ENCODE results near the gene WNT4. TPM values are rescaled to one million over a fixed set of nuclear protein-coding genes. Genes with fewer than 3 reads are reported as not detected.
A peak's percentile ranks its signal among the peaks of the same experiment; 100 is the strongest.

Gene WNT4
- total RNA-seq, 1 donor from 2014 or later: 1.1 TPM

DNA sequence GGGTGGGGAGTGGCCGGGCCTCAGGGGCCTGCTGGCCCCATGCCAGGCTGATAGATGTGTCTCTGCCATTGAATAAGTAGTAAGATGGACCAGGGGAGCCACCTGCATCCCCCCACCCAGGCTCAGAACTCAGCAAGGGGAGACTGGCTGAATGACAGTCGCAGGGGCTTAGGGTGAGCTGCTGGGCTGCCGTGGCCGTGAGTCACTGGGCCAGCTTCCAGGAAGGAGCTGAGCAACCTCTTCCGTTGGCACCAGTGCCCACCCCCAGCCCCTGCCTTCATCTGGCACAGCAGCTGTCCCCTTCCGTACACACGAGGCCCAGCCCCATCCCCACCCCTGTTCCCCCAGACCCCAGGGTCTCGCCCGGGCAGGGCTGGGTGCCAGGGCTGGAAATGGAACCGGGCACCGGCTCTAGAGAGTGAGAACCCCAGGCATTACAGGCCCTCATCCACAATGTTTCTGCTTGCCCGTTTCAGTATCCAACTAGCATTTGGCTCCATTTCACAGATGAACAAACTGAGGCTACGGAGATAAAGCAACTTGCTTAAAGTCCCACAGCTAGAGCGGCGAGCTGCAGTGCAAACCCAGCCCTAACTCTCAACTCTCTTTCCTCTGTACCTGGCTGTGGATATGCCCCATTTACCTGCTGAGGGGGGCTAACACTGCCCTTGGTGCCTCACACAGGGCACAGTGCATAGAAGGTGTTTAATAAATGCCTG is 10.2 kb downstream of the WNT4 start:
- DNase-seq (ENCODE audit: low read depth) (peak; percentile 69), FAIRE-seq (no peak)

DNA sequence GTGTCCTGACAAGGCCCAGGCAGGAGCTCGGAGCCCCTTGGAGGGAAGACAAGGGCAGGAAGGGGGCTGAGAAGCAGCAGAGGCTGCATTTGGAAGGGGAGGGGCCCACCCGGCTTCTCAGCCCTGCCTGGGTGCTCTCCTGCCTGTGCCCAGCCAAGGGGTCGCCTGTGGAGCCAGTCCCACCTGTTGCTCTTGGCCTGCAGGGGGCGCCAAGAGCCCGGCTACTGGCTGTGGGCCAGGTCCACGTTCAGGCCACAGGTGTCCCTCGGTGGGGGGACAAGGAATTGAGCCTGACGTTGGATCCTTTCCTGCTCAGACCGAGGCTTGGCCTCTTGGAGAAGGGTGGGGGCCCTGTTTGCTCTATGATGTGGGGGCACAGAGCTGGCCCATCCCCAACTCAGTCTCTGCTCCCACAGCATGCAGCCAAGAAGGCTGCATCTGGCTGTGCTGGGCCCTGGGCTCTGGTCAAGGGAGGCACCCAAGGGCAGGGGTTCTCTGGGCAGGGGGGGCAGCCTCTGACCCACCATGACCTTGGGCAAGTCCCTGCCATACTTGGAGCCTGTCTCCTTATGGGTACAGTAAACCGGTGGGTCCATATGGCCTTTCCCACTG is 10.9 kb downstream of the WNT4 start:
- FAIRE-seq: no peak
- H3K27me3 ChIP-seq (ENCODE audit: control insufficient read depth, insufficient read depth, low read length): no peaks in the 10 kb centered on the region
- peaks cover 4% of the 10 kb centered on the region for H3K36me3 ChIP-seq (ENCODE audit: control insufficient read depth, insufficient read depth, low read length)
- TF ChIP-seq, protein P1, sequence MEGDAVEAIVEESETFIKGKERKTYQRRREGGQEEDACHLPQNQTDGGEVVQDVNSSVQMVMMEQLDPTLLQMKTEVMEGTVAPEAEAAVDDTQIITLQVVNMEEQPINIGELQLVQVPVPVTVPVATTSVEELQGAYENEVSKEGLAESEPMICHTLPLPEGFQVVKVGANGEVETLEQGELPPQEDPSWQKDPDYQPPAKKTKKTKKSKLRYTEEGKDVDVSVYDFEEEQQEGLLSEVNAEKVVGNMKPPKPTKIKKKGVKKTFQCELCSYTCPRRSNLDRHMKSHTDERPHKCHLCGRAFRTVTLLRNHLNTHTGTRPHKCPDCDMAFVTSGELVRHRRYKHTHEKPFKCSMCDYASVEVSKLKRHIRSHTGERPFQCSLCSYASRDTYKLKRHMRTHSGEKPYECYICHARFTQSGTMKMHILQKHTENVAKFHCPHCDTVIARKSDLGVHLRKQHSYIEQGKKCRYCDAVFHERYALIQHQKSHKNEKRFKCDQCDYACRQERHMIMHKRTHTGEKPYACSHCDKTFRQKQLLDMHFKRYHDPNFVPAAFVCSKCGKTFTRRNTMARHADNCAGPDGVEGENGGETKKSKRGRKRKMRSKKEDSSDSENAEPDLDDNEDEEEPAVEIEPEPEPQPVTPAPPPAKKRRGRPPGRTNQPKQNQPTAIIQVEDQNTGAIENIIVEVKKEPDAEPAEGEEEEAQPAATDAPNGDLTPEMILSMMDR (IDR thresholded peaks at IDR 0.05; ENCODE audit: insufficient read depth, low read length, severe bottlenecking): peak; percentile 96
- H3K4me3 ChIP-seq (ENCODE audit: low read depth, low read length): no peak overlapping the region
- DNase-seq (ENCODE audit: low read depth): no peak

More for the DNA sequence above, 10.2 kb downstream of the WNT4 start:
- H3K4me3 ChIP-seq (ENCODE audit: low read depth, low read length): no peak overlapping the region
- TF ChIP-seq, protein P1 (IDR thresholded peaks at IDR 0.05; ENCODE audit: insufficient read depth, low read length, severe bottlenecking): no peak
- H3K36me3 ChIP-seq (ENCODE audit: control insufficient read depth, insufficient read depth, low read length): peaks cover 2% of the 10 kb centered on the region
- no peaks in the 10 kb centered on the region for H3K27me3 ChIP-seq (ENCODE audit: control insufficient read depth, insufficient read depth, low read length)

DNA sequence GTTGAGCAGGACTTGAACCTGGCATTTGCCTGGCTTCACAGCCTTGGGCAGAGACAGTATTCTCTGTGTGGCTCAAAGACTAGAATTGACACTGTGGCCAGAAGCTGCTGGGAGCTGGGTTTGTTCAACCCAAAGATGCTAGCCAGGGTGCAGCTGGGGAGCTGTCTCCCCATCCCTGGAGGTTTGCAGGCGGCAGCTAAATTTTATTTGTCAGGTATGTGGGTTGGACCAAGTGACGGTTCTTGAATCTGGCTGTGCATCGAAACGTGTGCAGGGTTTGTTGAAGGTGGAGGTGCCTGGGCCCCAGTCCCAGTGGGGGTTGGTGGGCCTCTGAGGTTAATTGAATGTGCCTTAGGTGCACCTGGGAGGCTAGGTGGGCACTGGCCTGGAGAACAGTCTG is 11.8 kb downstream of the WNT4 start:
- FAIRE-seq: no peak
- Histone ChIP-seq H3K36me3 (ENCODE audit: control insufficient read depth, insufficient read depth, low read length) (peaks cover 7% of the 10 kb centered on the region), H3K27me3 (ENCODE audit: control insufficient read depth, insufficient read depth, low read length) (no peaks in the 10 kb centered on the region), H3K4me3 (ENCODE audit: low read depth, low read length) (no peak overlapping the region)
- TF ChIP-seq, protein P1 (IDR thresholded peaks at IDR 0.05; ENCODE audit: insufficient read depth, low read length, severe bottlenecking): no peak
- DNase-seq (ENCODE audit: low read depth): no peak

DNA sequence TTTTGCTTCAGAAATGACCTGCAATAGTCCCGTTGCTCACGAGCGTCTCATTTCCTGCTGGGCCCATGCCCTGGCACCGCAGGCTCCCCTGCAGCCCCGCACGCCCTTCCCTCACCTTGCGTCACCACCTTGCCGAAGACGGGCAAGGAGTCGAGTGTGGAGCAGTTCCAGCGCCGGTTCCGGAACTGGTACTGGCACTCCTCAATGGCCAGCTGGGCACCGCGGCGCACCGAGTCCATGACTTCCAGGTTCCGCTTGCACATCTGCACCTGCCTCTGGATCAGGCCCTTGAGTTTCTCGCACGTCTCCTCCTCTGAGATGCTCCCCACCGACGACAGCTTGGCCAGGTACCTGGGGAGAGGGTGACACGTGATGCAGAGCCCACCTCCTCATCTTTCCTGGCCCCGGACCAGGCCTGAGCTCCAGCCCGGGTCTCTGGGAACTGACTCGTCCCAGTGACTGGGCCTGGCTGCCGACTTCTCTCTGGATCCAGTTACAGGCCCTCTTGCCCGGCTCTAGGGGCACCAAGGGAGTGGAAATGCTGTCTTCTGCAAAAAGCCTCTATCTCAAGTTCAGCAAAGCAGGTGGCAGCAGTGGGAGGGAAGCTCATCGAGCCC is 13.3 kb downstream of the WNT4 start:
- FAIRE-seq (no peak), DNase-seq (ENCODE audit: low read depth) (no peak)
- TF ChIP-seq, protein P1 (IDR thresholded peaks at IDR 0.05; ENCODE audit: insufficient read depth, low read length, severe bottlenecking): no peak
- Histone ChIP-seq H3K36me3 (ENCODE audit: control insufficient read depth, insufficient read depth, low read length) (peaks cover 7% of the 10 kb centered on the region), H3K27me3 (ENCODE audit: control insufficient read depth, insufficient read depth, low read length) (no peaks in the 10 kb centered on the region), H3K4me3 (ENCODE audit: low read depth, low read length) (no peak overlapping the region)

DNA sequence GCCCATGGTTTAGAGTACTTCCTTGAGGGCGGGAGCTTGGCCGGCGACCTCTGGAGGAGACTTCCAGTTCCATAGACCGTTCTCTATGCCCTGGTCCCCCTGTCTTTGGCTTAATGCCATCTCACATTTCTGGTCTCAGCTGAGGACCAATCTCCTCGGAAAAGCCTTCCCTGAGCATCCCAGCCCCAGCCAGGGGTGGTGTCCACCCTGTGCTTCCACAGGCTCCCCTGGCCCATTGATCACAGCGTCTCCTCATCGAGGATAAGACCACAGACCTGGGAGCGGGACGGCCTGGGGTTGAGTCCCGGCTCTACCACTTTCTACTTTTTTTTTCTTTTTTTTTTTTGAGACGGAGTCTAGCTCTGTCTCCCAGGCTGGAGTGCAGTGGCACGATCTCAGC is 14.5 kb downstream of the WNT4 start:
- TF ChIP-seq, protein P1 (IDR thresholded peaks at IDR 0.05; ENCODE audit: insufficient read depth, low read length, severe bottlenecking): no peak
- Histone ChIP-seq H3K4me3 (ENCODE audit: low read depth, low read length) (no peak overlapping the region), H3K36me3 (ENCODE audit: control insufficient read depth, insufficient read depth, low read length) (peaks cover 7% of the 10 kb centered on the region), H3K27me3 (ENCODE audit: control insufficient read depth, insufficient read depth, low read length) (no peaks in the 10 kb centered on the region)
- FAIRE-seq: no peak
- DNase-seq (ENCODE audit: low read depth): no peak
